Right atrium auricular region (tissue), 2 donors: Measurements from ENCODE around the gene TAMALIN. TPM values are rescaled to one million over a fixed set of nuclear protein-coding genes. Genes with fewer than 3 reads are reported as not detected.

Experiments
- DNase-seq: peaks from one replicate; pipeline ENCODE4 v3.0.0-alpha.2; 2019; ENCODE audit warnings: low spot score
- H3K27ac ChIP-seq, 2 donors: fragments of 200-600 bp; sonication (generic); 1 replicate in 1 of 2; 2 replicates in 1 of 2; pipeline ENCODE4 v1.5.1; 2016 to 2019
- H3K27me3 ChIP-seq, 2 donors: fragments of 200-600 bp; sonication (generic); one replicate each; pipeline versions ENCODE4 v1.5.1 to v1.6.0; 2017 to 2019
- H3K36me3 ChIP-seq: fragments of 200-600 bp; sonication (generic); one replicate; pipeline ENCODE4 v1.5.1; 2016
- H3K4me1 ChIP-seq, 2 donors: fragments of 200-600 bp; sonication (generic); one replicate each; pipeline versions ENCODE4 v1.5.1 to v1.6.0; 2017 to 2019
- H3K4me3 ChIP-seq, 2 donors: fragments of 200-600 bp; sonication (generic); 1 replicate in 1 of 2; 2 replicates in 1 of 2; pipeline ENCODE4 v1.5.1; 2017 to 2019; ENCODE audit warnings: mild to moderate bottlenecking in 1 of 2, moderate library complexity in 1 of 2
- H3K9me3 ChIP-seq, 2 donors: fragments of 200-600 bp; sonication (generic); one replicate each; pipeline ENCODE4 v1.5.1; 2019
- CTCF ChIP-seq, 2 donors: fragments of 200-600 bp; sonication (generic); IDR thresholded peaks; one replicate each; pipeline ENCODE4 v1.5.1; 2019; ENCODE audit warnings: antibody characterized with exemption in 2 of 2
- total RNA-seq, 2 donors: library from RNA; depleted of rRNA; stranded (reverse); fragments of >200 nt; gene quantifications; one replicate each; pipeline ENCODE4 v1.1.0, GENCODE V29; 2016

Gene TAMALIN
- total RNA-seq, 2 donors from 2014 or later: 17.6 to 23.2 TPM

DNA sequence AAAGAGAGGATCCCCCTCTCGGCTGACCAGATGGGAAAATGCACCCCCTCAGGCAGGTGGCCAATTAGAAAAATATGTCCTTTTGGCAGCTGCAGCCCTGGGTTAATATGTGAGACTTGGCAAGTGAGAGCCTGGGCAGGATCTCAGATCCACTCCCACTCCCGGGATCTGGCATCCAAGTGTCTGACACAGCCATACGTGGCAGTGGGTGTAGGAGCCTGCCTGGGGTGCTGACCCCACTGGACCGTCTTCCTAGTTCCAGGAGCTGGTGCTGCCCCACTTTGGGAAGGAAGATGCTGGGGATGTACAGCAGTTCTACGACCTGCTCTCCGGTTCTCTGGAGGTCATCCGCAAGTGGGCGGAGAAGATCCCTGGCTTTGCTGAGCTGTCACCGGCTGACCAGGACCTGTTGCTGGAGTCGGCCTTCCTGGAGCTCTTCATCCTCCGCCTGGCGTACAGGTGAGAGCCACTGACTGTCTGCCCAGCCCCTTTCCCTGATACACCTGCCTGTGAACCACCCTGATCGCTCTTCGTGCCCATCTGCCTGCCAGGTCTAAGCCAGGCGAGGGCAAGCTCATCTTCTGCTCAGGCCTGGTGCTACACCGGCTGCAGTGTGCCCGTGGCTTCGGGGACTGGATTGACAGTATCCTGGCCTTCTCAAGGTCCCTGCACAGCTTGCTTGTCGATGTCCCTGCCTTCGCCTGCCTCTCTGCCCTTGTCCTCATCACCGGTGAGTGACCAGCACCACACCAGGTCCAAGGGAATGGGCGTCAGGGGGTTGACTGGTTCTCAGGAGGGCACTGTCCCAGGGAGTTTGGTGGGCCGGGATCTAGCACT is 50.3 kb downstream of the TAMALIN start:
- Histone ChIP-seq H3K4me1 (peaks cover 0 to 49% of the 10 kb centered on the region in 2 donors), H3K9me3 (no peaks in the 10 kb centered on the region), H3K4me3 (no peak overlapping the region), H3K27me3 (no peaks in the 10 kb centered on the region), H3K27ac (peak overlapping the region; percentile 35 to 39), H3K36me3 (peaks cover 66% of the 10 kb centered on the region)
- no peak for TF ChIP-seq CTCF (IDR thresholded peaks at IDR 0.05)
- no peak for DNase-seq

- Histone ChIP-seq H3K4me1 (peaks cover 0 to 49% of the 10 kb centered on the region in 2 donors), H3K36me3 (peaks cover 66% of the 10 kb centered on the region), H3K27ac (peak overlapping the region; percentile 35 to 39)
These were observed 51.2 kb downstream of the TAMALIN start for GRCh38 chr12:52057638-52058576.

GRCh38 chr12:52058631-52059361 is 52.0 kb downstream of the TAMALIN start:
- Histone ChIP-seq H3K9me3 (no peaks in the 10 kb centered on the region), H3K27me3 (no peaks in the 10 kb centered on the region), H3K4me3 (no peak overlapping the region), H3K4me1 (peaks cover 0 to 49% of the 10 kb centered on the region in 2 donors), H3K36me3 (peaks cover 60% of the 10 kb centered on the region), H3K27ac (no peak overlapping the region)
- no peak for TF ChIP-seq CTCF (IDR thresholded peaks at IDR 0.05)
- DNase-seq: no peak

More at GRCh38 chr12:52057638-52058576, 51.2 kb downstream of the TAMALIN start:
- no peaks in the 10 kb centered on the region for H3K27me3 ChIP-seq
- no peak for DNase-seq
- no peak overlapping the region for H3K4me3 ChIP-seq
- TF ChIP-seq CTCF (IDR thresholded peaks at IDR 0.05): no peak
- H3K9me3 ChIP-seq: no peaks in the 10 kb centered on the region

DNA sequence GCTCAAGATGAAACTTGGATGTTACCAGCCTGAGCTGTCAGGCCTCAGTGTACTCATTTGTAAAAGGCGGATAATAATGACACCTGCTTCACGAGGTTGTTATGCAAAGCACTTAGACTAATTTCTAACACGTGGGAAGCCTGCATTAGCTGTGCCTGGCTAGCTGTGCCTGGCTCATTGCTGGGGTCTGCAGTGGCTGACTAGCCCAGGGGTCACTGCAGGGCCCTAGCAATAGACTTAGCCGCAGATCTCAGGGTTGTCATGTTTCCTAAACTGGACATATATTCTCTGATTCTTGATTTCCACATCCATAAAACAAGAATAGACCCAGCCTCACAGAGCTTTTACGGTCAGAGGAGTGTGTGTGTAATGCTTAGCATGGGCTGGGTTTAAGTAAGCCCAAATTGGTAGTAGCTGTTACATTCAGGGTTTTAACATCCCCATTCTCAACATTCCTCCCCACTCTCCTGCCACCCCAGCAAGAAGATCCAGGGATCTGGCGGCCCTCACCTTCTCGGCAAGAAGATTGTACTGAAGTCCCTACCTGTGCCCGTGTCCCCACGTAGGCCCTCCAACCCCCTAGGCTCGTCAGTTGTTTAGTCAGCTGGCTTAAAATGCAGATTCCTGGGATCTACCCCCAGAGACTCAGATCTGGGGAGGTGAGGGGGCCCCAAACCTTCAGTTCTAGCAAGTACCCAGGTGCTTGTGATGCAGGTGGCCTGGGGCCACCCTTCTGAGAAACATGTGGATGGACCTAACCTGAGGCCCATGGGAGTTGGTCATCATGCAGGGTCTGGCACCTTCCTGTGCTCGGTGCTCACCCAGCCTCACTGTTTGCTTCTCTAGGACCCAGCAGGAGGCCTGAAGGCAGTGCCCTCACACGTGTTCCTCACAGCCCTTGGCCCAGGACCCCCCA is 53.1 kb downstream of the TAMALIN start:
- peaks cover 50% of the 10 kb centered on the region for H3K36me3 ChIP-seq
- H3K27me3 ChIP-seq: no peaks in the 10 kb centered on the region
- peaks cover 0 to 52% of the 10 kb centered on the region in 2 donors for H3K4me1 ChIP-seq
- H3K27ac ChIP-seq: peak overlapping the region in 1 of 2 donors; percentile 2
- no peak overlapping the region for H3K4me3 ChIP-seq
- no peak for TF ChIP-seq CTCF (IDR thresholded peaks at IDR 0.05)
- H3K9me3 ChIP-seq: no peaks in the 10 kb centered on the region
- DNase-seq: peak; percentile 93
